Activated CD8-positive, alpha-beta T cell treated with anti-CD3 and anti-CD28 coated beads, Interleukin-2, amount 10 ng/mL, durations not matched to agents 7 days and 5 days (primary cell): ENCODE data around the gene ALS2. TPM values are rescaled to one million over a fixed set of nuclear protein-coding genes. Genes with fewer than 3 reads are reported as not detected.

Experiments
- ATAC-seq: fragments of 150-1000 bp; cut with Tn5 transposase; one replicate; pipeline ENCODE4 v1.10.0; 2021; ENCODE audit warnings: moderate library complexity
- CTCF ChIA-PET: fragments of 350-600 bp; sonication (Branson Sonifier 250); formaldehyde crosslinking; loops from one replicate; lab custom pipeline; 2021; ENCODE audit warnings: antibody characterized with exemption; lab: Charles Lee
- POLR2A ChIA-PET: fragments of 350-600 bp; sonication (Branson Sonifier 250); formaldehyde crosslinking; loops from one replicate; lab custom pipeline; 2021; ENCODE audit warnings: antibody characterized with exemption; lab: Charles Lee
- DNase-seq: peaks from one replicate; pipeline ENCODE4 v3.0.0-alpha.2; 2020
- H3K27ac Mint-ChIP-seq: one replicate; pipeline ENCODE4 v1.8.0; 2021; ENCODE audit warnings: mild to moderate bottlenecking, mixed read lengths
- H3K27me3 Mint-ChIP-seq: one replicate; pipeline ENCODE4 v1.8.0; 2021; ENCODE audit warnings: low read depth, mixed read lengths
- H3K36me3 Mint-ChIP-seq: one replicate; pipeline ENCODE4 v1.8.0; 2021; ENCODE audit warnings: low read depth, mixed read lengths
- H3K4me1 Mint-ChIP-seq: one replicate; pipeline ENCODE4 v1.8.0; 2021; ENCODE audit warnings: low read depth, mixed read lengths
- H3K4me3 Mint-ChIP-seq: one replicate; pipeline ENCODE4 v1.8.0; 2021; ENCODE audit warnings: mild to moderate bottlenecking, mixed read lengths
- H3K9me3 Mint-ChIP-seq: one replicate; pipeline ENCODE4 v1.8.0; 2022; ENCODE audit warnings: mixed read lengths; ENCODE audit not compliant: insufficient read depth
- total RNA-seq, 2 experiments: library from RNA; stranded (reverse); gene quantifications; one replicate each; pipeline ENCODE4 v1.2.3, GENCODE V29; 2021

The ALS2 gene
- total RNA-seq, 2 experiments from 2014 or later, result 13.9 to 15.6 TPM

DNA sequence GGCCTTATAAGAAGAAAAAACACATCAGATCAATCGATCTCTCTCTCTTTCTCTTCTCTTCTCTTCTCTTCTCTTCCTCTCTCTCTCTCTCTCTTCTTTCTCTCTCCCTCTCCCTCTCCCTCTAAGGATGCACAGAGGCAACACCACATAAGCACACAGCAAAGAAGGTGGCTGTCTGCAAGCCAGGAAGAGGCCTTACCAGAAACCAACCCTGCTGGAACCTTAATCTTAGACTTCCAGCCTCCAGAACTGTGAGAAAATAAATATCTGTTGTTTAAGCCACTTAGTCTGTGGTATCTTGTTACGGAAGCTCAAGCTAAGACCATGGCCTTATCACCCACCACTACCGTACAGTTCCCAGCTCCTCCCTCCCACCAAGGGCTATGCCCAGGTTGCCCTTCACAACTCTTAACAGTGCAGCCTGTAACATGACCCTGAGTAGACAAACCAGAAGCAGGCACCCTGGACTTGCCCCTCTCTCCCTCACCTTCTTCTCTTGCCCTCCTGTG, 112.3 kb downstream of the ALS2 start:
- DNase-seq (no peak), ATAC-seq (no peak)
- POLR2A ChIA-PET, result no interaction called here
- Mint-ChIP-seq H3K4me1 (no peaks in the 10 kb centered on the region), H3K36me3 (no peaks in the 10 kb centered on the region), H3K4me3 (no peak overlapping the region), H3K9me3 (no peaks in the 10 kb centered on the region), H3K27me3 (peaks cover 7% of the 10 kb centered on the region), H3K27ac (no peak overlapping the region)
- CTCF ChIA-PET, result no interaction called here

DNA sequence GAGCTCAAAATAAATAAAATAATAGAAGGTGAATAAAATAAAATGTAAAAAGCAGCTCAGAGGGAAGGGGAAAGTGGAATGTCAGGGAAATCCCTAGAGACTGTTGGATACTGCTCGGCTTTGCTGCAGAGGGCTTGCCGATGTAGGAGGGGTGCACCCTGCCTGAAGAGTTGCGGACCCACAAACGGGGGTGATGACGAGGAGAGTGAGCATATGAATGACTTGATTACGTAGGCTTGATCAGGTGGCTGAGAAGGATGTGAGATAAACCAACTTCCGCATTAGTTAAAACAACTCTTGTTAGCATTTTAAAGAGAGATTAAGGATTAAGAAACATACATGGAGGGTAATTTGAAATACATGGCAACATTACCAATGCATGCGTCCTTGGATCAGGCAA, 116.4 kb downstream of the ALS2 start:
- ChIA-PET POLR2A (no interaction called here), CTCF (interaction anchor here (0.6 kb wide), 2 partner anchors 216 to 544 kb away, joined by 3 to 4 read pairs; no protein-coding TSS in a partner anchor)
- Mint-ChIP-seq H3K36me3 (no peaks in the 10 kb centered on the region), H3K4me1 (no peaks in the 10 kb centered on the region), H3K4me3 (no peak overlapping the region), H3K27me3 (peaks cover 5% of the 10 kb centered on the region), H3K9me3 (no peaks in the 10 kb centered on the region), H3K27ac (no peak overlapping the region)
- ATAC-seq, result no peak
- no peak for DNase-seq

DNA sequence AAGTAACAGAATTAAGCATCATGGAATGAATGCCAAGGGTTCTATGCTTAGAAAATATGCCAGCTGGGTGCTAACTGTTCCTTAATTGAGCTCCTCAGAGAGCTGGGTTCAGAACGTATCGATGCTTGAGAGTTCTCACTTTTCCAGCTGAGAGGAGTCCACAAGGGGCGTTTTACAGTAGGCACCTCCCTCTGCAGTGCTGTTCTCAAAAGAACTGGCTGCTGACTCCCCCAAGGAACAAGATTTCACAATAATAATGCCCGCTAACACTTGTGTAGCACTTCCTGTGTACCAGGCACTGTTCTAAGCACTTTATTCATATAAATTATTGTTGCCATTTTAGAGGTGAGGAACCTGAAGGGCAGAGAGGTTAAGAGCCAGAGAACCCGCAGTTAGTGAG, 119.4 kb downstream of the ALS2 start:
- H3K4me3 Mint-ChIP-seq, result no peak overlapping the region

DNA sequence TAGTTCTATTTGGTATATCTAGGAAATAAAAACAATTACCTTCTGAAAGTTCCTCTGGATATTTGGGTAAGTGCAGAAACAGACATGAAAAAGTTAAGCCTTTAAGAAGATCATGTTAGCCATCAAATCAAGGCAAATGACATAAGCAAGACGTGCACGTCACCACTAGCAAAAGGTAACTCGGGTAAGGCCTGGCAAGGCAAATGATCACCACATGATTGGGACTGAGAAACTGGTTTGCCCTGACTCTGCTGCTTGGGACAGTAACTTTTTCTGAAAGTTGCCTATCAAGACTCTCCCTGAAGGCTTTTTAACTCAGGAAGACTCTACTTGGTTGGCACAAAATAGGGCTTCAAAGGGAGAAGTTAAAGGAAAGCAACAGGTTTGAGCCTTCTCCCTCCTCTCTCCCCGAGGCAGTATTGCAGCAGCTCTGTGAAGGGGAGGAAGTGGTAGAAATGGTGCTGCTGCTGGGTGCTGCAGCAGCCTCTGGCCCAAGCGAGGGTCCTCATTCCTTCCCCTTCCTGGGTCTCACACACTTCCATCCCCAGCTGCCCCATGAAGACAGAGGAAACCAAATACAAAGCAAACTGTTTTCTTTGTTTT, 120.3 kb downstream of the ALS2 start:
- DNase-seq, result no peak
- H3K27ac Mint-ChIP-seq, result no peak overlapping the region
- H3K4me1 Mint-ChIP-seq, result no peaks in the 10 kb centered on the region
- H3K4me3 Mint-ChIP-seq, result no peak overlapping the region
- CTCF ChIA-PET, result no interaction called here
- no peaks in the 10 kb centered on the region for H3K36me3 Mint-ChIP-seq
- POLR2A ChIA-PET, result no interaction called here
- H3K27me3 Mint-ChIP-seq, result peaks cover 18% of the 10 kb centered on the region
- H3K9me3 Mint-ChIP-seq, result no peaks in the 10 kb centered on the region
- no peak for ATAC-seq

More for the DNA sequence above, 119.4 kb downstream of the ALS2 start:
- Mint-ChIP-seq H3K36me3 (no peaks in the 10 kb centered on the region), H3K9me3 (no peaks in the 10 kb centered on the region), H3K27ac (no peak overlapping the region), H3K4me1 (no peaks in the 10 kb centered on the region), H3K27me3 (peaks cover 13% of the 10 kb centered on the region)
- ChIA-PET POLR2A (no interaction called here), CTCF (interaction anchor here (0.6 kb wide), 1 partner anchor 122 kb away, joined by 3 read pairs; no protein-coding TSS in a partner anchor)
- ATAC-seq (no peak), DNase-seq (no peak)

DNA sequence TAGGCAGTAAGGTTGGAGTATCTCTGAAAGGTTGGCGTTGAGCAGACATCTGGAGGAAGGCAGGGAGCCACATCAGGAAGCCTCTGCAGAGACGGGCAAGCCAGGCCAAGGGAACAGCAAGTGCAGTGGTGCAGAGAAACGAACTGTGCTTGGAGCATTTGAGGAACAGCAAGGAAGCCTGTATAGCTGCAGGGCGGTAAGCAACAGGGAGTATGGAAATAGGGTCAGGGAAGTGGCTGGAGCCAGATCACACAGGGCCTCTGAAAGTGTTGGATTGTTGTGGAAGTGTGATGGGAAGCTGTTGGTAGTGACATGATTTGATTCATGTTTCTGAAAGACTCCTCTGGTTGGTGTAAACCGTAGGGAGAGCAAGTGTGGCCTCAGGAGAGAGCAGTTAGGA, 124.0 kb downstream of the ALS2 start:
- no peaks in the 10 kb centered on the region for H3K36me3 Mint-ChIP-seq
- H3K4me1 Mint-ChIP-seq, result peaks cover 4% of the 10 kb centered on the region
- CTCF ChIA-PET, result interaction anchor here (2.0 kb wide), 1 partner anchor 10 kb away, joined by 4 read pairs; no protein-coding TSS in a partner anchor
- H3K27ac Mint-ChIP-seq, result no peak overlapping the region
- POLR2A ChIA-PET, result interaction anchor here (0.6 kb wide), 1 partner anchor 404 kb away, joined by 3 read pairs; no protein-coding TSS in a partner anchor
- H3K27me3 Mint-ChIP-seq, result peaks cover 14% of the 10 kb centered on the region
- no peak overlapping the region for H3K4me3 Mint-ChIP-seq
- ATAC-seq (no peak), DNase-seq (no peak)
- no peaks in the 10 kb centered on the region for H3K9me3 Mint-ChIP-seq

DNA sequence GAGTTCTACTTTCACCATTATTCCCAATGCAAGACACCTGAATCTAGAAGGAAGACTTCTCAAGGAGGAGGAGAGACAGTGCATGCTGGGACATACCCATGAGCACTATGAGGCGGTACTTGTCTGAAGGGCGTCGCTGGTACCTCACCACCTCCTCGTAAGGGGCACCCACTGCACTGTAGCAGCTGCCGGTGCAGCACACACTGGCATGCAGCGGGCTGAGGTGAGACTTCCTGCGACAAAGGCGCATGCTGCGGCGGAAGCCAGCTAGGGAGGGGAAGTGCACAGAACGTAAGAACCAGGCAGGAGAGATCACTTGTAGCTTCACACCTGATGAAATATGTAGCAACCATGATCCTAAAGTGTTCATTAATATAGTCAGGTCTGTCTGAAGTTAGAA, 124.6 kb downstream of the ALS2 start:
- ATAC-seq (no peak), DNase-seq (no peak)
- ChIA-PET CTCF (interaction anchor here (2.0 kb wide), 1 partner anchor 11 kb away, joined by 4 read pairs; no protein-coding TSS in a partner anchor), POLR2A (interaction anchor here (0.6 kb wide), 1 partner anchor 404 kb away, joined by 3 read pairs; no protein-coding TSS in a partner anchor)
- Mint-ChIP-seq H3K4me1 (peaks cover 4% of the 10 kb centered on the region), H3K9me3 (no peaks in the 10 kb centered on the region), H3K36me3 (no peaks in the 10 kb centered on the region), H3K27me3 (peaks cover 14% of the 10 kb centered on the region), H3K4me3 (no peak overlapping the region), H3K27ac (no peak overlapping the region)

DNA sequence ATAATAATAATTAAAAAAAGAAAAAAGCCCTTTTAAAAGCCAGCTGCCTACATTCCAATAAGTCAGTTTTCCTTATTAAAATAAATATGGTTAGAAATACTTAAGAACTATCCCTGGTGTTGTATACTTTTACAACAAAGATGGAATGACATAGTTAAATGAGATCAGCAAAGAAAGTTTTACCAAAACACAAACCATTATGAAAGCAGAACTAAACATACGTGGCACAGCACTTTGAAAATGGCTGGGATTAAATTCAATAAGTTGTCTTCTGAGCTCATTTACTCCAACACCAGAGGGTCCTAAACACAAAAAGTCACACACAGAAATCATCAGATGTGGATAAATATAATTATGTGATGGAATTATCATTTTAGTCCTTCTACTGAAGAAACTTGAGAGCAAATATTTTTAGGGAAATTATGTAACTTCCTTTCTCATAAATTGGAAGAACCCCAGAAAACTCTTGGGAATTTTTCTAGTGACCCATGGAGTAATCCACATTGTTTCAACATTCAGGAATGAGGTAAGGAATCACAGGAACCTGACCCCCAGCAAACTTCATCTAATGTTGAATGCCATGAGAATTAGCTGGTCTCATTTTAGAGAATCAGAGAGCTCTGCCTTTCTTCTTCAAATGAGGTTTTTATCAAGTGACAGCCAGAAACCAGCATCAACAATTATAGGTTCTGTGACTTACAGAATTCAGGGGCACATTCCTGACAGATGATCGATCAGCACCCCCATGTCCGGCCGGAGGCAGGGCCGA, 125.9 kb downstream of the ALS2 start:
- Mint-ChIP-seq H3K27me3 (peaks cover 14% of the 10 kb centered on the region), H3K27ac (no peak overlapping the region), H3K9me3 (no peaks in the 10 kb centered on the region), H3K4me3 (no peak overlapping the region), H3K36me3 (no peaks in the 10 kb centered on the region), H3K4me1 (peaks cover 4% of the 10 kb centered on the region)
- ChIA-PET POLR2A (interaction anchor here (0.5 to 0.7 kb wide), 2 partner anchors 30 to 198 kb away, joined by 3 read pairs; no protein-coding TSS in a partner anchor), CTCF (no interaction called here)
- no peak for ATAC-seq
- no peak for DNase-seq

DNA sequence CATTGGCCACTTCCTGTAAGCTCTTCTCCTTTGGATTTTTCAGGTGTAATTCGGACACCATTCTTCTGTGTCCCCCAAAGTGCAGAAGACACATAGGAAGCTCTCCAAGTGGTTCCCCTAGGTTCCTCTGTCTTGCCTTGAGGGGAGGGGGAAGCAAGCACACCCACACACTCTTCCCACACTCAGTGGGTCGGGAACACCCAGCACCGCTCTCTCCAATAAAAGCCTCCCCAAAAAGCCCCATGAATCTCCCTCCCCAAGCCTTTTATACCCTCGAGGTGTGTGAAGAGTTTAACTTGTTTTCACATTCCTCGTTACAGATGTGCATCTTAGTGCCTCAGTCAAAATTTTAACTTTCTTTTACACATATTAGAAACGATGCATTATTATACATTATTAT, 127.5 kb downstream of the ALS2 start:
- Mint-ChIP-seq H3K27ac (no peak overlapping the region), H3K4me3 (no peak overlapping the region), H3K9me3 (no peaks in the 10 kb centered on the region), H3K27me3 (peaks cover 16% of the 10 kb centered on the region), H3K4me1 (peaks cover 4% of the 10 kb centered on the region), H3K36me3 (no peaks in the 10 kb centered on the region)
- ATAC-seq (no peak), DNase-seq (no peak)
- CTCF ChIA-PET, result no interaction called here
- POLR2A ChIA-PET, result no interaction called here

Other genes with a start within 250 kb of the ALS2 start
- gene TMEM237, start 137.4 kb downstream of the ALS2 start, total RNA-seq, result 10 to 100 TPM; 24.0 TPM
- gene MPP4, start 82.3 kb downstream of the ALS2 start, total RNA-seq, result not detected
- not detected for gene CDK15, start 25.6 kb upstream of the ALS2 start, total RNA-seq